ENCODE measurements around the gene EFR3B. TPM values are rescaled to one million over a fixed set of nuclear protein-coding genes. Genes with fewer than 3 reads are reported as not detected.

The EFR3B gene
- total RNA-seq, 1 experiment from 2014 or later, result 7.0 TPM

DNA sequence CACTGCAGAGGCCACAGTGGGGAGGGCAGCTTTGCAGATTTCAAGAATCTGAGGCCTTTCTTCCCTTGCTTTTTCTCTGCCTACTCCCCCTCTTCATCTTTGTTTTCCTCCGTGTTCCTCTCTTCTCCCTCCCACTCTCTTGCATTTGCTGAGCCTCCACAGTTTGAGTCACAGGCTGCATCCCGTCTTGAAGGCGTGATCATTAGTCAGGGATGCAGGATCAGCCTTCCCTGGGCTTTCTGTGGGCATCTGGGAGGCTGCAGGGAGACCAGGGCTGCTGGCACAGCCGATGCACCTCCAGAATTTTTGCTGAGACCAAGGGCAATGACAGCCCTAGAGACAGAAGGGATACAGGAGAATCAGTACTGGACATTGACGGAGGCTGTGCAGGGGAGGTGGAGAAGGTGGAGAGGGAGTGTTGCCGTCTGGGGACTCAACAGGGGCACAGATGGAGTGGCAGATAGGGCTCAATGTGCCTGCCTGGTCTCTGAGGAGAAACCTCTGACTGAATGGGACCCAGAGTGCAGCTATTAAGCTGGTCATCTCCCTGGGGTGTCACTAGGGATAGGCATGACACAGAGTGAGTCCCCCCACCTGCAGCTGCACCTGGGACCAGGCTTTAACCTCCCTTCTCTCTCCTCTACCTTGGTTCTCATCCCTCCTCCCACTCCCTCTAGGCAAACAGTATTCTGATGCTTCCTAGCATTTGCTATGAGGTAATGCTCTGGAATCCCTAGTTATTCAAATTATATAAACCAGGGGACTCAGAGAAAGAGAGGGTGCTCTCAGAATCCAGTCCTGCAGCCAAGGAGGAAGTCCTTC, 41.2 kb upstream of the EFR3B start:
- no peak overlapping the region for H3T11ph ChIP-seq (ENCODE audit: low read length)
- no peak overlapping the region for H4K8ac ChIP-seq (replicated peaks; ENCODE audit: insufficient read length, low read depth, low read length)
- H3K18ac ChIP-seq (ENCODE audit: insufficient read length, low read depth, low read length), result no peak overlapping the region
- no peak overlapping the region for H3K4ac ChIP-seq (ENCODE audit: low read depth, low read length)
- H3K36me3 Mint-ChIP-seq (ENCODE audit: insufficient read depth in 1 of 3, low read depth in 3 of 3), result no peaks in the 10 kb centered on the region
- no peak overlapping the region for H3K23ac ChIP-seq (ENCODE audit: insufficient read length, low read depth, low read length)
- no peaks in the 10 kb centered on the region for H4K20me1 ChIP-seq (ENCODE audit: control insufficient read depth, insufficient read depth, insufficient read length)
- H3K56ac ChIP-seq (ENCODE audit: insufficient read length, low read depth, low read length), result no peak overlapping the region
- no peak overlapping the region for H2BK20ac ChIP-seq (ENCODE audit: low read depth, low read length, poor library complexity, severe bottlenecking)
- no peaks in the 10 kb centered on the region for H3K23me2 ChIP-seq (ENCODE audit: insufficient read length, low read depth, low read length, poor library complexity, severe bottlenecking)
- H3K4me2 ChIP-seq (ENCODE audit: insufficient read depth, insufficient read length, low read length), result no peak overlapping the region
- H3K4me1 ChIP-seq (ENCODE audit: insufficient read depth, low read length), result no peaks in the 10 kb centered on the region
- H3K14ac ChIP-seq (ENCODE audit: insufficient read depth, low read length), result no peak overlapping the region
- no peak overlapping the region for H3K27ac ChIP-seq (ENCODE audit: insufficient read length, low read depth, low read length)
- no peaks in the 10 kb centered on the region for H3K79me2 ChIP-seq (ENCODE audit: insufficient read depth, low read length)
- no peak for DNase-seq
- no peak overlapping the region for H2BK5ac ChIP-seq (ENCODE audit: insufficient read length, low read length)
- H2BK15ac ChIP-seq (ENCODE audit: low read depth, low read length), result no peak overlapping the region
- H3K9ac ChIP-seq (ENCODE audit: extremely low read depth, insufficient read length, low read length), result no peak overlapping the region
- H2AK5ac ChIP-seq (ENCODE audit: insufficient read length, low read length), result no peak overlapping the region
- no CpG with 5 or more reads among the region's 6 CpGs for WGBS (ENCODE audit: extremely low coverage, insufficient read length, low lambda C conversion rate)
- H3K4me1 Mint-ChIP-seq, result peaks cover 5% of the 10 kb centered on the region in 2 experiments
- H2AFZ ChIP-seq (ENCODE audit: low read length), result no peak overlapping the region
- TF ChIP-seq, protein P1, sequence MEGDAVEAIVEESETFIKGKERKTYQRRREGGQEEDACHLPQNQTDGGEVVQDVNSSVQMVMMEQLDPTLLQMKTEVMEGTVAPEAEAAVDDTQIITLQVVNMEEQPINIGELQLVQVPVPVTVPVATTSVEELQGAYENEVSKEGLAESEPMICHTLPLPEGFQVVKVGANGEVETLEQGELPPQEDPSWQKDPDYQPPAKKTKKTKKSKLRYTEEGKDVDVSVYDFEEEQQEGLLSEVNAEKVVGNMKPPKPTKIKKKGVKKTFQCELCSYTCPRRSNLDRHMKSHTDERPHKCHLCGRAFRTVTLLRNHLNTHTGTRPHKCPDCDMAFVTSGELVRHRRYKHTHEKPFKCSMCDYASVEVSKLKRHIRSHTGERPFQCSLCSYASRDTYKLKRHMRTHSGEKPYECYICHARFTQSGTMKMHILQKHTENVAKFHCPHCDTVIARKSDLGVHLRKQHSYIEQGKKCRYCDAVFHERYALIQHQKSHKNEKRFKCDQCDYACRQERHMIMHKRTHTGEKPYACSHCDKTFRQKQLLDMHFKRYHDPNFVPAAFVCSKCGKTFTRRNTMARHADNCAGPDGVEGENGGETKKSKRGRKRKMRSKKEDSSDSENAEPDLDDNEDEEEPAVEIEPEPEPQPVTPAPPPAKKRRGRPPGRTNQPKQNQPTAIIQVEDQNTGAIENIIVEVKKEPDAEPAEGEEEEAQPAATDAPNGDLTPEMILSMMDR (conservative IDR thresholded peaks at IDR 0.05), result no peak
- no peak overlapping the region for H2BK120ac ChIP-seq (ENCODE audit: low read depth, low read length, poor library complexity, severe bottlenecking)
- no peak overlapping the region for H2BK12ac ChIP-seq (ENCODE audit: insufficient read length, low read depth, low read length)
- H4K5ac ChIP-seq (ENCODE audit: insufficient read length, low read depth, low read length), result no peak overlapping the region
- H3K27me3 ChIP-seq (ENCODE audit: insufficient read depth, low read length), result no peaks in the 10 kb centered on the region
- no peak overlapping the region for H4K91ac ChIP-seq (ENCODE audit: insufficient read length, low read depth, low read length)
- H3K4me3 Mint-ChIP-seq, result no peak overlapping the region
- no peaks in the 10 kb centered on the region for H3K9me3 Mint-ChIP-seq
- peaks cover 9% of the 10 kb centered on the region for H3K27me3 Mint-ChIP-seq (ENCODE audit: low read depth)
- no peak overlapping the region for H3K27ac Mint-ChIP-seq
- H3K9me3 ChIP-seq (ENCODE audit: control insufficient read depth, low read depth, low read length), result no peaks in the 10 kb centered on the region
- H3K79me1 ChIP-seq (ENCODE audit: insufficient read depth, low read depth, low read length, poor library complexity, severe bottlenecking), result no peaks in the 10 kb centered on the region
